IPS-11a (cell line): Measurements from ENCODE around the gene IKZF5.
A peak's percentile ranks its signal among the peaks of the same experiment; 100 is the strongest.

Source experiments
- H3K4me3 ChIP-seq: one replicate; pipeline ENCODE4 v1.5.1; 2013; ENCODE audit warnings: low read depth, low read length, control low read depth

IKZF5 gene

GRCh38 chr10:122981066-122981464, 27.5 kb downstream of the IKZF5 start:
- peak overlapping the region; percentile 53 for H3K4me3 ChIP-seq

GRCh38 chr10:122980209-122981065, 28.2 kb downstream of the IKZF5 start, which contains the start of gene PSTK:
PSTK (plus strand) TSS chr10:122980401; CDS start chr10:122980480, 79 bp downstream.
- peak within 1 kb of the TSS; percentile 94 for H3K4me3 ChIP-seq

DNA sequence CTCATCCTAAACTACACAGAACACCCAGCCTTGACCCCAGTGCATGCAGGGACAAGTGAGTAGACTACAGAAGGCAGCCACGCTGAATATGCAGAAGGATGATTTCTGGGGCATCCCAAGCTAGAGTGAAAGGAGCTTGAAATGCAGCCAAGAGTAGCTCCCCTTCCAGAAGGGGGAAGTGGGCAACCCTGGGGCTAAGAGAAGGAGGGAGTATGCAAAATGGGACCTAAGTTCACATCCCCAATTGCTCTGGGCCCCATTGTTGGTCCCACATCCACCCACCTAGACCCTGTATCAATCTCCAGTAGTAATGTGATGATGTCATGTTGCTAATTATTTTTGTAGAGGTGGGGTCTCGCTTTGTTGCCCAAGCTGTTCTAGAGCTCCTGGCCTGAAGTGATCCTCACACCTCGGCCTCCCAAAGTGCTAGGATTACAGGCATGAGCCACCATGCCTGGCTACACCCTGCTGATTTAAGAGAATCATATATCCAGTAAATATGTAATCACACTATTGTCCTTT, 34.0 kb downstream of the IKZF5 start:
- no peak overlapping the region for H3K4me3 ChIP-seq

GRCh38 chr10:122974023-122974422, 34.6 kb downstream of the IKZF5 start:
- H3K4me3 ChIP-seq, result no peak overlapping the region

DNA sequence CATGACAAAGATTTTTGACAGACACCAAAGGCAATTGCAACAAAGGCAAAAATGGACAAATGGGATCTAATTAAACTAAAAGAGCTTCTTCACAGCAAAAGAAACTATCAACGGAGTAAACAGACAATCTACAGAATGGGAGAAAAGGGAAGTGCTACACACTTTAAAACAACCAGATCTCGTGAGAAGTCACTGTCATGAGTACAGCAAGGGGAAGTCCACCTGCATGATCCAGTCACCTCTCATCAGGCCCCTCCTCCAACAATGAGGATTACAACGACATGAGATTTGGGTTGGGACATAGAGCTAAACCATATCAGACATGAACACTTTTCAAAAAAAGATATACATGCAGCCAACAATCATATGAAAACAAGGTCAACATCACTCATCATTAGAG, 39.9 kb downstream of the IKZF5 start:
- no peak overlapping the region for H3K4me3 ChIP-seq

DNA sequence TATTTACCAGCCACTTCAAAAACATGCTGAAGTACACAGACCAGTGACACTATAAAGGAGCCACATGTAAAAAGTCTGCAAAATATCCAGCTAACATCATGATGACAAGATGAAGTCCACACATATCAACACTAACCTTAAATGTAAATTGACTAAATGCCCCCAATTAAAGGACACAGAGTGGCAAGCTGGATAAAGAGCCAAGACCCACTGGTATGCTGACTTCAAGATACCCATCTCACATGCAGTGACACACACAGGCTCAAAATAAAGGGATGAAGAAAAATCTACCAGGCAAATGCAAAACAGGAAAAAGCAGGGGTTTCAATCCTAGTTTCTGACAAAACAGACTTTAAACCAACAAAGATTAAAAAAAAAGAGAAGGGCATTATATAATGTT, 41.7 kb downstream of the IKZF5 start:
- H3K4me3 ChIP-seq, result no peak overlapping the region

GRCh38 chr10:122962405-122962804, 46.2 kb downstream of the IKZF5 start:
- H3K4me3 ChIP-seq, result no peak overlapping the region

DNA sequence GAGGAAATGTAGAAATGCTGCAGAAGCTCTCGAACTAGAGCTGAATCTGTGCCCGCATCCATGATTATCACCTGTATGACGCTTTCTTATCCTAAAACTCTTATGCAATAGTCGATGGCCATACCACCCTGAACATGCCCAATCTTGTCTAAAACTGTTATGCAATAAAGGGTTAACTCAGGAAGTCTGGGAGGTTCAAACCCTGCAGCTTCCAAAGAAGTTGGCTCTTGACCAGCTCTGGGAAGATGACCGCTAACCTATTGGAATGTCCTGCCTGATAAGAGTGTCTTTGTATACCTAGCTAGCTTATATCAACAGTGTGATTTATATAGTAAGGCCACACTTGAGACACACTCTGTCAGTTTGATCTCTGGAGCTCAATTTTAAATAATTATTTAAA, 51.1 kb downstream of the IKZF5 start:
- no peak overlapping the region for H3K4me3 ChIP-seq

DNA sequence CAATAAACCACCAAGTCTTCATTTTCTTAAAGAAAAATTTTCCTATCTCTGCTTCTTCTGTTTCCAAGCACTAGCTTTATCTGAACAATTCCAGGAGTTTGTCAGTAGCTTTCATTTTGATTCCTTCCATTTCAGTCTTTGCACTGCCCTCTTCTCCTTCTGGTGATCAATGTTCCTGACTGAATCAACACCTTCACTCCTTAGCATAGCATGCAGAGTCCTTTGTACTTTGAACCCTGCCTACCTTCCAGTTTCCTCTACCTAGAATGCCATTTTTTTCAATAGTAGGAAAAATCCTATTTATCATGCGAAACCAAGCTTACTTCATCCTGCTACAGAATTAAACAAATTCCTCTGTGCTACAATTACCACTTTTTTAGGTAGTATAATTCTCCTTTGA, 52.7 kb downstream of the IKZF5 start:
- no peak overlapping the region for H3K4me3 ChIP-seq

- H3K4me3 ChIP-seq, result no peak overlapping the region
These were observed 53.9 kb downstream of the IKZF5 start for GRCh38 chr10:122954731-122955050.

GRCh38 chr10:122953902-122954730, 54.5 kb downstream of the IKZF5 start, which contains the start of gene C10orf88:
C10orf88 (minus strand) TSS chr10:122954227; CDS start chr10:122954178, 49 bp downstream.
- H3K4me3 ChIP-seq, result peak within 1 kb of the TSS; percentile 71

- H3K4me3 ChIP-seq, result no peak overlapping the region
These were observed 59.3 kb downstream of the IKZF5 start for GRCh38 chr10:122949296-122949695.
